Keratinocyte (primary cell): ENCODE data around the gene RTP1.

Source experiments
- EZH2 ChIP-seq: IDR thresholded peaks from one replicate; pipeline ENCODE4 v1.6.1; 2012; ENCODE audit warnings: inconsistent platforms, mild to moderate bottlenecking, low read length, moderate library complexity
- TF ChIP-seq, protein P1 (sequence below), 3 experiments: IDR thresholded peaks in 1 of 3; conservative IDR thresholded peaks in 1 of 3; optimal IDR thresholded peaks in 1 of 3; 2 replicates in 2 of 3; 3 replicates in 1 of 3; pipeline versions ENCODE3 to v1.5.1; 2011; ENCODE audit warnings: low read length in 3 of 3, mild to moderate bottlenecking in 3 of 3, moderate library complexity in 2 of 3, control low read depth in 1 of 3, inconsistent platforms in 1 of 3; ENCODE audit not compliant: insufficient read depth in 2 of 3; ENCODE audit errors: extremely low read depth in 1 of 3

DNA sequence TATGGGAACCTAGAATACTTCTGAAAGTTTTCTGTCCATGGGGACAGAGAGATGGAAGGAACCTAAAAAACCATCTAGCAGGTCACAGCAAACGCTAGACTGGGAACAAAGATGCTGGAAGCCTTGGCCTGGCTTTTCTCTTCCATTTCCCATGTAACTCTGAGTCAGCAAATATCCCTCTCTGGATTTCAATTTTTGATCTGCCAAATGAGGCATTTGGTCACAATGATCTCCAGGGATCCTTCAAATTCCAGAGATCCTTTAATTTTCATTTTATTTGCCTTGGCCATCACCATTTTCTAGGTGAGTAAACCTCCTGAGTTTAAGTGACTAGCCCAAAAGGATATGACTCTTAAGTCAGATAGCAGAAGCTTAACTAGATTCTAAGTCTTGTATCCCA is 39.7 kb downstream of the RTP1 start:
- TF ChIP-seq, protein P1, sequence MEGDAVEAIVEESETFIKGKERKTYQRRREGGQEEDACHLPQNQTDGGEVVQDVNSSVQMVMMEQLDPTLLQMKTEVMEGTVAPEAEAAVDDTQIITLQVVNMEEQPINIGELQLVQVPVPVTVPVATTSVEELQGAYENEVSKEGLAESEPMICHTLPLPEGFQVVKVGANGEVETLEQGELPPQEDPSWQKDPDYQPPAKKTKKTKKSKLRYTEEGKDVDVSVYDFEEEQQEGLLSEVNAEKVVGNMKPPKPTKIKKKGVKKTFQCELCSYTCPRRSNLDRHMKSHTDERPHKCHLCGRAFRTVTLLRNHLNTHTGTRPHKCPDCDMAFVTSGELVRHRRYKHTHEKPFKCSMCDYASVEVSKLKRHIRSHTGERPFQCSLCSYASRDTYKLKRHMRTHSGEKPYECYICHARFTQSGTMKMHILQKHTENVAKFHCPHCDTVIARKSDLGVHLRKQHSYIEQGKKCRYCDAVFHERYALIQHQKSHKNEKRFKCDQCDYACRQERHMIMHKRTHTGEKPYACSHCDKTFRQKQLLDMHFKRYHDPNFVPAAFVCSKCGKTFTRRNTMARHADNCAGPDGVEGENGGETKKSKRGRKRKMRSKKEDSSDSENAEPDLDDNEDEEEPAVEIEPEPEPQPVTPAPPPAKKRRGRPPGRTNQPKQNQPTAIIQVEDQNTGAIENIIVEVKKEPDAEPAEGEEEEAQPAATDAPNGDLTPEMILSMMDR (optimal IDR thresholded peaks at IDR 0.05 in 1 of 3, IDR thresholded peaks at IDR 0.05 in 1 of 3, conservative IDR thresholded peaks at IDR 0.05 in 1 of 3; ENCODE audit: extremely low read depth in 1 of 3, insufficient read depth in 2 of 3, low read length in 3 of 3): no peak
- TF ChIP-seq EZH2: no peak
